ENCODE measurements around the gene AGPAT4. TPM values are rescaled to one million over a fixed set of nuclear protein-coding genes. Genes with fewer than 3 reads are reported as not detected.

Gene AGPAT4
- total RNA-seq, 1 donor from 2014 or later, result 2.2 TPM

DNA sequence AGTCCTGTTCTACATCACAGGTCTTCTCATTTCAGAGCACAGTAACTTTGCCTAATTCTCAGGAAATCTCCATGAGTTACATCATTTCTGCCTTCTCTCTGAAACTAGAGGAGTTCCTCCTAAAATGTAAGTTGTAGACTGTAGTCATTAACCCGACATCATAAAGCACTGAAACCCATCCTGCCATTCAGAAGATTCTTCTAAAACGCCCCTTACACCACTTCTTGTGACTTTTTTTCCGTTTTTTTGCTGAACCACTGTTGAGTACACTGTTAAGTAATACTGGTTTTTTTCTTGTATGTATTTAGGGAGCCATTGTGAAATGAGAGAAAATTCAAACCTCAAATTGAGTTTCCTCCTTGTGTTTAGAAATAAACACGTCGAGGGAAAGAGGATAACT is 164.9 kb downstream of the AGPAT4 start:
- TF ChIP-seq, protein P1, sequence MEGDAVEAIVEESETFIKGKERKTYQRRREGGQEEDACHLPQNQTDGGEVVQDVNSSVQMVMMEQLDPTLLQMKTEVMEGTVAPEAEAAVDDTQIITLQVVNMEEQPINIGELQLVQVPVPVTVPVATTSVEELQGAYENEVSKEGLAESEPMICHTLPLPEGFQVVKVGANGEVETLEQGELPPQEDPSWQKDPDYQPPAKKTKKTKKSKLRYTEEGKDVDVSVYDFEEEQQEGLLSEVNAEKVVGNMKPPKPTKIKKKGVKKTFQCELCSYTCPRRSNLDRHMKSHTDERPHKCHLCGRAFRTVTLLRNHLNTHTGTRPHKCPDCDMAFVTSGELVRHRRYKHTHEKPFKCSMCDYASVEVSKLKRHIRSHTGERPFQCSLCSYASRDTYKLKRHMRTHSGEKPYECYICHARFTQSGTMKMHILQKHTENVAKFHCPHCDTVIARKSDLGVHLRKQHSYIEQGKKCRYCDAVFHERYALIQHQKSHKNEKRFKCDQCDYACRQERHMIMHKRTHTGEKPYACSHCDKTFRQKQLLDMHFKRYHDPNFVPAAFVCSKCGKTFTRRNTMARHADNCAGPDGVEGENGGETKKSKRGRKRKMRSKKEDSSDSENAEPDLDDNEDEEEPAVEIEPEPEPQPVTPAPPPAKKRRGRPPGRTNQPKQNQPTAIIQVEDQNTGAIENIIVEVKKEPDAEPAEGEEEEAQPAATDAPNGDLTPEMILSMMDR (IDR thresholded peaks at IDR 0.05; ENCODE audit: borderline replicate concordance), result no peak
- intact Hi-C loops (cut with micrococcal nuclease), result no loop called here
- Histone ChIP-seq H3K4me3 (no peak overlapping the region), H3K36me3 (peaks cover 98% of the 10 kb centered on the region), H3K9me3 (replicated peaks) (no peaks in the 10 kb centered on the region), H3K27ac (replicated peaks) (no peak overlapping the region), H3K27me3 (ENCODE audit: low read depth) (no peaks in the 10 kb centered on the region), H3K4me1 (no peaks in the 10 kb centered on the region)
- no peak for DNase-seq

DNA sequence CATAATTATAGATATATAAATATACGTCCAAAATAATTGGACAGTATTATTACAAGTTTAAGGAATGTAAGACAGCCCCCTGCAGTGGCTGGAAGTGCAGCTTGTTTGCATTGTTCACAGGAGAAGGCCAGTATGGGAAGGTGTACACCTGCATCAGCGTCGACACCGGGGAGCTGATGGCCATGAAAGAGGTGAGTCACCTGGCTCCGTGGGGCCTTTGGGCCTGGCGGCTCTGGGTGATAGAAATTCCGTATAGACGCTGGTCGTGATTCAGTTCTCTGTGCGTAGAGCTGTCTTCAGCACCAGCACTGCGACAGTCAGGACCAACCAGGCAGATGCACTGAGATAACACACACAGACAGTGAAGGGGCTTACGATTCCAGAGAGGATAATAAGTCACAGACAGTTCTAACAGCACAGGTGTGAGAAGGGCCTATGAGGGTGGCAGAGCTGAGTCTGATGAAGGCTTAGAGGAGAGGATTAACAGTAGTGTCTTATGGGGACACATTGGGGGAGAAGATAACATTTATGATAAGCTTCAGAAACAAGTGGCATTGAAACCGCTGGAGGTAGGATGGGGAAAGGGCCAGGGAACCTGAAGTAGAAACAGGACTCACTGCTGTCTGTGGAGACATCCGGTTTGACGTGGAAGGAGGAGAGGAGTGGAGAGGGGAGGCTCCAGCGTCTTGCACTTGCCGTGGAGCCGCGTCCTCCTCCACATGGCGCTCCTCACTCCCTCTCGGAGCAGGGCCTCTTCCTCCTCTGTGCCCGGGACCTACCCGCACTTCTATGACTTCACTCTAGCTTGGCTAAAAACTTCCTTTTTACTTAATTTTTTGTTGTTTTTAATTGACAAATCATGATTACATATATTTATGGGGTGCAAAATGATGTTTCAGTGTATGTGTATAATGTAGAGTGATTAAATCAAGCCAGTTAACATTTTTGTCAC is 165.8 kb downstream of the AGPAT4 start:
- no peak overlapping the region for H3K4me3 ChIP-seq
- TF ChIP-seq, protein P1 (IDR thresholded peaks at IDR 0.05; ENCODE audit: borderline replicate concordance), result no peak
- no peak for DNase-seq
- H3K27me3 ChIP-seq (ENCODE audit: low read depth), result no peaks in the 10 kb centered on the region
- peaks cover 98% of the 10 kb centered on the region for H3K36me3 ChIP-seq
- no peak overlapping the region for H3K27ac ChIP-seq (replicated peaks)
- no peaks in the 10 kb centered on the region for H3K9me3 ChIP-seq (replicated peaks)
- H3K4me1 ChIP-seq, result no peaks in the 10 kb centered on the region
- intact Hi-C loops (cut with micrococcal nuclease), result no loop called here

DNA sequence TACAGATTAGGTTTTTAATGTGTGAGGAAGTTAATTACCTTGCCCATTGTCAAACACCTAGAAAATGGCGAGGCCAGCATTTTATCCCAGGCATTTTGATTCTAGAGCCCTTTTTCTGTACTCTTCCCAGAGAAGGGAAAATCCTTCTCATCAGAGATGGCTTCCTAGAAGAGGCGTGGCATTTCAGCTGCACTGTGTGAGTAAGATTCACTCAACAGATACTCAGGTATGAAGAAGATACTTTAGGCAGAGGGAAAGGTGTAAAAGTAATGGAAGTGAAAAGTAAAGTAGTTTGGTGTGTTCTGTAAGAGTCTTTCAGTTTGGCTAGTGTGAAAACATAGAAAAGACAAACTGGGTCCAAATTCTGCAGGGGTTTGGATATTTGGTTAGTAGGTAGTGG is 168.5 kb downstream of the AGPAT4 start:
- no peak for DNase-seq
- H3K36me3 ChIP-seq, result peaks cover 98% of the 10 kb centered on the region
- no peaks in the 10 kb centered on the region for H3K4me1 ChIP-seq
- H3K4me3 ChIP-seq, result no peak overlapping the region
- no peak overlapping the region for H3K27ac ChIP-seq (replicated peaks)
- intact Hi-C loops (cut with micrococcal nuclease), result no loop called here
- TF ChIP-seq, protein P1 (IDR thresholded peaks at IDR 0.05; ENCODE audit: borderline replicate concordance), result no peak
- H3K9me3 ChIP-seq (replicated peaks), result no peaks in the 10 kb centered on the region
- H3K27me3 ChIP-seq (ENCODE audit: low read depth), result no peaks in the 10 kb centered on the region

DNA sequence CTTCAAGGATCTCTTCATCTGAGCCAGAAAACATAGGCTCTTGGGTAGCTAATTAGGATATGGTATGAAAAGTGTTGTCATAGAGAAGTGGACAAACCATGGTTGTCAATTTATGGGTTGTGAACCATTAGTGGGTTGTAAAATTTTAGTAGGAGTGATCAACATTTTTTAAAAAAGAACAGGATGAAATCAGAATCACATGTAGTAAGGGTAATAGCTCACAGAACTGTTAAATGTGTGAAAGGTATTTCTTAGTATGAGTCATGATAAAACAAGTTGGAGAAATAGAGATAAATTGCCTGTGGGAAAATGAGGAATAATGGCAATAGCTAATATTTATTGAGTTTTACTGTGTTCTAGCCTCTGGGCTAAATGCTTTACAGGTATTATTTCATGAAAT is 168.9 kb downstream of the AGPAT4 start:
- H3K27ac ChIP-seq (replicated peaks), result no peak overlapping the region
- H3K4me3 ChIP-seq, result no peak overlapping the region
- no peaks in the 10 kb centered on the region for H3K9me3 ChIP-seq (replicated peaks)
- TF ChIP-seq, protein P1 (IDR thresholded peaks at IDR 0.05; ENCODE audit: borderline replicate concordance), result no peak
- H3K36me3 ChIP-seq, result peaks cover 98% of the 10 kb centered on the region
- no peaks in the 10 kb centered on the region for H3K27me3 ChIP-seq (ENCODE audit: low read depth)
- DNase-seq, result no peak
- intact Hi-C loops (cut with micrococcal nuclease), result no loop called here
- no peaks in the 10 kb centered on the region for H3K4me1 ChIP-seq

DNA sequence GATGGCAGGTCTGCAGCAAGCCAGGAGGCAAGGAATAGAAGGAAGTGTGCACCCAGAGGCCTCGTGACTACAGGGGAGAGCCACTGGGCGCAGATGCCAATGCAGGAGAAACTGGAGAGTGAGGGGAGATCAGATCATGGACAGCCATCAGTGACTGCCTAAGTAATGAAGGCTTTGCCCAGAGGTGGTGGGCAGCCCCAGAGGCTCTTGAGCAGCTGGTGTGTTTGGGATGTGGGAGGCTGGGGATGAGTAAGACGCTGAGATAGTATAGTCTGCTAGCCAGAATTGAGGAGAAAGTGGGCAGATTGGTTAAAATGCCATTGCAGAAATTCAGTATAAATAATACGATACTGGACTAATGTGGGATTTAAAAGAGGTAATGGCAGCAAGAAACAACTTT is 170.4 kb downstream of the AGPAT4 start:
- Histone ChIP-seq H3K27me3 (ENCODE audit: low read depth) (no peaks in the 10 kb centered on the region), H3K36me3 (peaks cover 98% of the 10 kb centered on the region), H3K4me1 (no peaks in the 10 kb centered on the region), H3K4me3 (no peak overlapping the region), H3K9me3 (replicated peaks) (no peaks in the 10 kb centered on the region), H3K27ac (replicated peaks) (no peak overlapping the region)
- TF ChIP-seq, protein P1 (IDR thresholded peaks at IDR 0.05; ENCODE audit: borderline replicate concordance), result no peak
- intact Hi-C loops (cut with micrococcal nuclease), result no loop called here
- no peak for DNase-seq
